GM10847 (cell line): ENCODE results near the gene C16orf74.

Experiments used
- POLR2A ChIP-seq: IDR thresholded peaks from 2 replicates; pipeline ENCODE4 v1.6.1; 2011; ENCODE audit not compliant: insufficient read length; ENCODE audit errors: extremely low read depth

C16orf74 gene

DNA sequence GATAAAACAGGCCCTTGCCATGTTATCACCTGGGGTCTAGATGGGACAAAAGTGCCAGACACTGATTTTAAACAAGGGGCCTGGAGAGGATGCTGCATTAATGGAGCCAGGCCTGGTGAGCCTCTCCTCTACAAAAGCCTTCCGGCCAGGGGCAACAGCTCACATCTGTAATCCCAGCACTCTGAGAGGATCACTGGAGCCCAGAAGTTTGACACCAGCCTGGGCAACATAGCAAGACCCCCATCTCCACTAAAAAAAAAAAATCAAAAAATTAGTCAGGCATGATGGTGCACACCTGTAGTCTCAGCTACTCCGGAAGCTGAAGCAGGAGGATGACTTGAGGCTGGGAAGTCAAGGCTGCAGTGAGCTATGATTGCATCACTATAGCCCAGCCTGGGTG lies 65.6 kb downstream of the C16orf74 start:
- no peak for TF ChIP-seq POLR2A

DNA sequence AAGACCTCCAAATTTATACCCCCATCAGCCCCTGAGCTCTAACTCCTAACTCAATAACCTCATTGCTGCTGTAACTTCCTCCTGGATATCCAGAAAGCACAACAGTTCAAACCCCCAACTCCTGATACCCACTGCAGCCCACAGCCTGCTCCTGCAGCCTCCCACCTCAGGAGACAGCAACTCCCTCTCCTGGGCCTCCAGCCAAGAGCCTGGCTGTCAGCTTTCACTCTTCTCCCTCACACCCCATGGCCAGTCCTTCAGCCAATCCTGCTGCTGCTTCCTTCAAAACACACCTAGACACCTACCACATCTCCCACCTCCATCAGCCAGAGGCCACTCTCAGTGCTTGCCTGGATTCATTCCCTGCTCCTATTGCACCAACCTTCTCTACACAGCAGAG lies 67.5 kb downstream of the C16orf74 start:
- no peak for TF ChIP-seq POLR2A

DNA sequence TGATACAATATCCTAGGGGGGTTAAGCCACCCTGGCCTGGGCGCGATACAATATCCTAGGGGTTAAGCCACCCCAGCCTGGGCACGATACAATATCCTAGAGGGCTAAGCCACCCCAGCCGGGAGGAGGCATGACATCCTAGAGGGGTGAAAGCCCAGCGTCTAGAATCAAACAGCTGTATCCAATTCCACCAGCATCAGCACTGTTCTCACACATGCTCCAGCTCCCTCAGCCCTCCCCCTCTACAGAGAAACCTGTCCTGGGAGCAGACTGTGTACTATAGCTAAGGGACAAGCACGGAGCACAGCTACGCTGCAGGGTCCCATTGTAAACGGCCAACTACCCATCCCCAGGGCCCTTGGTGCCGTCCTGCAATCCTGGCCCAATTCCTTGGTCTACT lies 68.4 kb downstream of the C16orf74 start:
- TF ChIP-seq POLR2A, result no peak

DNA sequence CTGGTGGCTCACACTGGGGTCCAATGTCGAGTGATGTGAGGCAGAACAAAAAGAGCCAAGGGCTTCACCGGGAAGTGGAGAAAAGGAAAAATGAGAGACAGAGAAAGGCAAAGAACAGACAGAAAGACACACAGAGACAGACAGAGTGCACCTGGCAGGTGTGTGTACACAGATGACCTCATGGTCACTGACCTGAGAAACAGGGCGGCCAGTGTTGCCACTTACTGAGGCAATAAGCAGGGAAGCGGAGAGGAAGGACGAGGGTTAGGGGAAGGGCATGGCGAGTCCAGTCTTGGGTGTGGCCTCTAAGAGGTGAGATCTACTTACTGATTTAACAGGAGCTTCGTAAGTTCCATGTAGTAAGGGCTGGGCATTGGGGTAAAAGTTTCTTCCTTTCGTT lies 69.6 kb downstream of the C16orf74 start:
- TF ChIP-seq POLR2A, result no peak

DNA sequence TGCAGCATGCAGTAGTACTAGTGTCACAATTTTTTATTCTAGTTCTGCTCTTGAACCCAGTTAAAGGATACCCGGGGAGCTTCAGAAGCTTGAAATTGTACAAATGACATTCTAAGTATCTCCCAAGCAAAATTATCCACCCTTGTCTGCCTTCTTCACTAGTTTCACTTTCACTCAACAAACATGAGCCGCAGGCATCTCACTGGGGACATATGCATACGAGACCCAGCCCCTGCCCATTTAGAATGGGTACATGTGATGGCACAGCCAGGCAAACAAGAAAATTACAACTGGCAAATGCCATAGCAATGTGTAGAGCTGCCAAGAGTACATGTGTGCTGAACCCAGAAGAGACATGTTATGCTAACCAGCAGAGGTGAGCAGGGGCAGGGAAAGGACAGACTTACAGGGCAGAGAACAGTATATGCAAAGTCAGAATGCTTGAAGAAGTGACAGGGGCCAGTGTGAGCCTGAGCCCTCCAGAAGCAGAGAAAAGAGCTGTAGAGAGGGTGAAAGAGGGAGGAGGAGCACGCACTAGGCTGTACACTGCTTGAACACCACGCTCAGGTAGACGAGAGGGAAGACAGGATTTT lies 70.4 kb downstream of the C16orf74 start:
- no peak for TF ChIP-seq POLR2A

DNA sequence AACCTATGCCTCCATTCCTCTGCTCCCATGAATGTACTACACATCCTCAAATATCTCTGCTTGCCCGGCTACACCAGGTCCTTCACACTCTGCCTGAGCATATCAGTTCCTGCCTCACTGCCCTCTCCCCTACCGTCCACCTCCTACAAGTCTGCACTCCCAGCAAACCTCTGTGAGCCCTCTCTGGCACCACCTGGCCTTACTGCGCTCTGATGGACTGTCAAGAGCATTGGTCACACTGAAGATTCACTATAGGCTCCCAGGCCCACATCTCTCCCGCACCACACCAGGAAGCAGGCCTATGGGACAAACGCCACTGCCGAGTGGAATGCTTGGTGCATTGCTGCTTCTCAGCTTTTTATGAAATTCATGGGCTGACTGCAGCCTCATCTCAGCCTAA lies 71.0 kb downstream of the C16orf74 start:
- TF ChIP-seq POLR2A, result no peak

DNA sequence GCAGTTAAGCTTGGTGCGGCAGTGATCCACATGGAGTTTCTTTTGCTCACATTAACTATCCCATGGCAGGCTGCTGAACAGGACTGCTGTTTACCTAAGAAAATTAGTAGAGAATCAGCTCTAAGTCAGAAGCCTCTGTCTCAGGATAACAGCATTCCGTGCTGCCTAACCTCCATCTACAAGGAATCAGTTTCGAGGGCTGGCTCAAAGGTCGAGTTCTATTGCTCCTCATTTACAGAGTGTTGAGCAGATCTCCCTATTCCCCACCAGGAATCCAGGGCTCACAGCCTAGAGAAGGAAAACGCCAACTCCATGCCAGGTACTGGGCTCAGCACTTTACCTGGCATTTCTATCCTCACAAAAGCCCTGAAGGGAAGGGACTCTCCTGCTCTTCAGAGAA lies 72.1 kb downstream of the C16orf74 start:
- no peak for TF ChIP-seq POLR2A

DNA sequence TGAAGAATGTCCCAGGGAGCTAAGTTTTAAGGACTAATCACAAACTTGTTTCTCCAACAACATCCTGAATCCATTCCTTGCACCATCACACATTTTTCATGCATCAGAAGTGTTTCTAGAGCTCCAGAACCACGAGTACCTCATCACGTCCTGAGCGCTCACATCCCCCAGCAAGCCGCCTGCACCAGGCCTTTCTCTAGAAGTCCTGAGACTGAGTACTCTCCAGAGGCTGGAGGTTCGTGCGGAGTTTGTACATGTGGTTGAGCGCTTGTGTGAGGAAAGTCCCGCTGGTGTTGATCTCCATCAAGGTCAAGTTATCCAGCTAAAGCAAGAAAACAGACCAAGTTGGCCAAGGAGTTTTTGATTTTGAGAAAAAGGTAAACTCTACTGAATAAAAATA lies 72.9 kb downstream of the C16orf74 start:
- TF ChIP-seq POLR2A, result no peak

DNA sequence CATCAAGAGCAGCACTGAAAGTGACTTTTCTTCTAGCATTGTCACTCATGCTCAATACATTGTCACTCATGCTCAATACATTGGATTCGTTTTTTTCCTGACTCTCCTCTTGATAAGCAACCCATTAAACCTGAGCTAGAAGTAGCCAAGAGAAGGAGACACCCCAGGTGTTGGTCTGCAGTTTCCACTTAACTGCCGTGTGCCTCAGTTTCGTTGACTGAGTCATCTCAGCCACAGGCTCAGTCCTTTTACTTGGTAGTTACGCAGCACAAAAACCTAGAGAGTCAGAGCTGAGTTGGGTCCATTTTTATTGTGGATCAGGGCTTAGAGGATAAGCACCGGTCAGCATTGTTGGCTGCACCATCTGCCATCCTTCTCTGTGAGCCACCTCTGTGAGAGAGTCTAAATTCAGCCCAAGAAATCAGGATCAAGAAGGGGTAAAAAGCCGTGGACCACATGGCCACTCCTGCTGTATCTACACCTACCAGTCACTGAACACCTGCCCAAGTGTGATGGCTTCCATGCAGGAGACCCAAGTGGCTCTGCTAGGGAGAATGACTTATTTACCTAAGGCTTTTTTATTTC lies 73.4 kb downstream of the C16orf74 start:
- TF ChIP-seq POLR2A, result no peak

DNA sequence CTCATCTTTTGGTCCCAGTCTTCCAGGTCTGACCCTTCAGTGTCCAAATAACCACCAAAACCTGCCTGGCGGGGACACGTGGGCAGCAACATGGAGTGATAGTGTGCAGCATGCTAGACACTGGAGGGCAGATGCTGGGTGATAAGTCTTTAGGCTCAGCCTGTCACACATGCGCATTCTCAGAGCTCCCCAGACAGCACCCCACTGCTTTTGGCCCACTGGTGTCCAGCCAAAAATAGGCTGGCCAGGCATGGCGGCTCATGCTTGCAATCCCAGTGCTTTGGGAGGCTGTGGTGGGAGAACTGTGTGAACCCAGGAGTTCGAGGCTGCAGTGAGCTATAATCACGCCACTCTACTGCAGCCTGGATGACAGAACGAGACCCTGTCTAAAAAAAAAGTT lies 74.4 kb downstream of the C16orf74 start:
- no peak for TF ChIP-seq POLR2A

DNA sequence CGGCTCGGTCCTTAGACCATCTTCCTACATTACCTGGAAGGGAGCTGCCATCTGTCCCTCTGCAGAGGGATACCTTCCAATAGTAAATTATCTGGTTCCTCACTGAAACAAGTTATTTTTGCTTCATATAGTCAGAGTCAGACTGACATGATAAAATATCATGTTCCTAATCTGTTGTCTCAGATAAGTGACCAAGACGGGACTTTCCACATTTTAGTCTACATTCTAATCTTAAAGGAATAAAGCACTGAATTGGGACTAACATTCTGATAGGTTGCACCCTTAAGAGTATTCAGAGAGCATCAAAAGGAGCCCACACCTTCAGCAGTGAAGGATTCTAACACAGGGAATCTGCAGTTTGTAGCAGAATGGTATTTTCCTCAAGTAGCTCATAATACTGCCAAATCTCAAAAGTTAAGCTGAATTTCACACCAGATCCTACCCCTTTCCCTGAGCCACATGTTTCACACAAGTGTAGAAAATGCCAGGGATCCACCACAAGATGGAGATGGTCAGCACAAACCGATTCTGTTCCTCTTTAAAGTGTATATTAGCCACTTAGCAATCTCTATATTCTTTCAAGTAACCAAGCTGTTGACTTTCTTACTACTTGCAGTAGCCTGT lies 75.5 kb downstream of the C16orf74 start:
- TF ChIP-seq POLR2A, result no peak

DNA sequence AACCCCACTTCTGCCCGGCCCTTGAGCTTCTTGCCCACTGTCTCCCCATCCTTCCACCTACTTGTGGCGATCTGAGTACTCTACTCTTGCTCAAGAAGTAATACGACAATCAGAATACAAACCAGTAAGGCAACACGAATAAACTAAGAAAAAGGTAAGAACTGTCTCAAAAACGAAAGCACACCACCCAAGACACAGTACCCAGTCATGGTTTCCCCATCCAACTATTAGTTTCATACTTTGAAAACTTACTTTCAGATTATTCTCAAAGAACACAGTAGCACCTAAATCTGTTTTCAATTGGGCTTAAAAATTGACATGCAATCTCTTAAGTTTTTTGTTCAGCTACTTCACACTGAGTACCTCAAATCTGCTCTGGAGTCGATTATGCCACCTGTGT lies 76.1 kb downstream of the C16orf74 start:
- no peak for TF ChIP-seq POLR2A

DNA sequence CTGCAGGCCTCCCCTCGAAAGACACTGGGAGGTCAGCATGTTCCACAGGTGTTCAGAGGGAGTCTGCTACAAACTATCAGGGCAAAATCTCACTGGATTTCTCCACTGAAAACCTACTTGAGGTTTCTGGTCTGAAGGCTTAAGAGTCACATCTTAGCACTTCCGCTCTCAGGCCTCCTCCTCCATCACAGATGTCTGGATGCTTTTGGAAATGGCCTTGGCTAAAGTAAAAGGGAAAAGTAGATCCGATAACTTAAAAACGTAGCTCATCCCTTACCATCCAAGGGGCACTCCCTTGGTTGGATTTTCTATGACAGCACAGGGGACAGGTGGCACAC lies 76.5 kb downstream of the C16orf74 start:
- TF ChIP-seq POLR2A, result no peak

DNA sequence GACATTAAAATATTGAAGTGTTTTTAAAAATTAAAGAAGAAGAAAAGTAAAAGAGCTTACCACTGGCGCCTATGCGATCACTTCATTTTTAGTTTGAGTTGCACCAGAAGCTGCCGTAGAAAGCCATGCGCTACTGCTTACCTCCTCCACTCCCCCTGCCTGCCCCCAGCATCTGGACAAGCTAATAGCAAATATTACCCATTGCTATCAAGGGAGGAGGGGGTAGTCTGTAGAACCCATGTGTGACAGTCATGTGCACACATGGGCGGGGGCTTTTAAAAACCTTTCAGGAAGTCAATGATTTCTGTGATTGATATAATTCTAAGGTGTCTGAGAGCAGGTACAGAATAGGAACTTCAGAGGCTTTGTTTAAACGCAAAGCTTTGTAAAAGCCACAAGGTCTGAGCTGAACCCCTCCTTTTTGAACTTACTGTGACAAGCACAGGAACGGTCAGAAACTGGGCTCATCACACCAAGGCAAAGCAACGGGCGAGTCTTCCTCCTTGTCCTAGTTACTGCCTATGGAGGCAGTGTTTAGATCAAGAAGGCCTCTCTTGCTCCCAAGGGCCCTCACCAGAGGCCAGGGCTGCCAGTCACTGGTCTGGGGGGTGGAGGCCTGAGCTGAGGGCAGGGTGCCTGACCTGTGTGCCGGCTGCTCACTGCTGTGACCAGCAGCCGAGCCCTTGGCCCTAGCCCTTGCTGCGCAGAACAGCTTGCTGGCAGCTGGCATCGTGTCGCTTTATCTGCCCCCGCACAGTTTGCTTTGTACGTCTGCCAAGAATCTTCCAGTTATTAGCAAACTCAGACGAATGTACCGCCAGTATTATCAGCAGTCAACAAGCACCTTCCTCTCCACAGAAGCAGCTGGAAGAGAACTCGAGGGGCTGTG lies 77.1 kb downstream of the C16orf74 start:
- no peak for TF ChIP-seq POLR2A

DNA sequence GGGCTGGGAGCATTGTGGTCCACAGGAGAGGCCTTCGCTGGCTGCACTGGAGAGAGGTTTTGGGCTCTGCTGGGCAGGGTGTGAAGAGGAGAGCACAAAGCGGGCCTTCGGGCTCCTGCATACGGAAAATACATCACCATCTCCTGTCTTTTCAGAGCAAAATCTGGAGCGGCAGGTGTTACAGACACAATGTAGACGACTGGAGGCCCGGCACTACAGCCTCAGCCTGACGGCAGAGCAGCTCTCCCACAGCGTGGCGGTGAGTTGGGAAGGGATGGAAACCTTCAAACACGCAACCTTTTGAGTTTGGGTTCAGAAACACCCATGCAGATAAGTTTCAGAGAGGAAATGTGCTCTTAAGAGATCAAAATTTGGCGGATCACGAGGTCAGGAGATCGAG lies 80.1 kb downstream of the C16orf74 start:
- no peak for TF ChIP-seq POLR2A
